Neural crest cell (in vitro differentiated cells): ENCODE data around the gene PLVAP. TPM values are rescaled to one million over a fixed set of nuclear protein-coding genes. Genes with fewer than 3 reads are reported as not detected.

ENCODE experiments used
- DNase-seq: peaks from one replicate; pipeline ENCODE4 v3.0.0; 2021; ENCODE audit warnings: low read depth, mixed read lengths, low spot score
- H3K27ac Mint-ChIP-seq: one replicate; pipeline ENCODE4 v1.8.0; 2021; ENCODE audit warnings: mild to moderate bottlenecking, mixed read lengths; ENCODE audit not compliant: unreplicated experiment
- H3K27me3 Mint-ChIP-seq: 2 replicates; pipeline ENCODE4 v1.8.0; 2021; ENCODE audit warnings: low read depth, mild to moderate bottlenecking, mixed read lengths
- H3K36me3 Mint-ChIP-seq: 2 replicates; pipeline ENCODE4 v1.8.0; 2021; ENCODE audit warnings: low read depth, mild to moderate bottlenecking, mixed read lengths
- H3K4me1 Mint-ChIP-seq: 2 replicates; pipeline ENCODE4 v1.8.0; 2021; ENCODE audit warnings: mixed read lengths
- H3K4me3 Mint-ChIP-seq: one replicate; pipeline ENCODE4 v1.8.0; 2021; ENCODE audit warnings: mild to moderate bottlenecking, mixed read lengths
- H3K9me3 Mint-ChIP-seq: 2 replicates; pipeline ENCODE4 v1.8.0; 2021; ENCODE audit warnings: mixed read lengths
- total RNA-seq: library from RNA; stranded (reverse); gene quantifications from 2 replicates; pipeline ENCODE4 v1.2.1, GENCODE V29; 2021
- TF ChIP-seq, protein P1 (sequence below): fragments of 200-600 bp; sonication (generic); conservative IDR thresholded peaks from 2 replicates; pipeline ENCODE4 v1.5.0; 2021; ENCODE audit warnings: antibody characterized with exemption, mild to moderate bottlenecking

The PLVAP gene
- total RNA-seq, 1 donor from 2014 or later, result 1.8 TPM

DNA sequence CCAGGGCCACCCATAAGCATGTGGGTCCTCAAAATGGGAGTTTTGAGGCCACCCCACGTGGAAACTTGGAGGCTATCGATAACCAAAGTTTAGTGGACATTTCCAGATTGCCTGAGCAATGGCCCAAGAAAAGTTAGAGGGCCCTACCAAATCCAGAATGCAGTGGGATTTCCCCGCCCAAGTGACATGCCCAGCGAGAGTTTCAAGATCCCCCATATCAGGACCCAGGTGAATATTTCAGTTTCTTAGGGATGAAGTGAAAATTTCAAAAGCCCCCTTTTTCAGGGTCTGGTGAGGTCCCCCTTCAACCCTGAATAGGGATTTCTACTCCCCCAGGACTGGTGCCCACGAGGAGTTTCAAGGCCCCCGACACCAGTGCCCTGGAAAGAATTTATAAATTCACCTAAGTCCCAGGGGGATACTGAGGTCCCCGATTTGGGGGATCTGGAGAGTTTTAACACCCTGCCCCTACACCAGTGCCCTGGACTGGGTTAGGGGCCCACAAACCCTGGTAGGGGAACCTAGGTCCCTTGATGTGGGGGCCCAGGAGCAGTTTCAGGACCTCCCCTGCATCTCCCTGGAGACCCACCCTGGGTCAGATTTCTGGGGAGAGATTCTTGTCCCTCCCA is 27.6 kb upstream of the PLVAP start:
- Mint-ChIP-seq H3K4me1 (peaks cover 26% of the 10 kb centered on the region), H3K4me3 (no peak overlapping the region), H3K27ac (no peak overlapping the region), H3K27me3 (no peaks in the 10 kb centered on the region), H3K36me3 (no peaks in the 10 kb centered on the region), H3K9me3 (no peaks in the 10 kb centered on the region)
- no peak for DNase-seq
- TF ChIP-seq, protein P1, sequence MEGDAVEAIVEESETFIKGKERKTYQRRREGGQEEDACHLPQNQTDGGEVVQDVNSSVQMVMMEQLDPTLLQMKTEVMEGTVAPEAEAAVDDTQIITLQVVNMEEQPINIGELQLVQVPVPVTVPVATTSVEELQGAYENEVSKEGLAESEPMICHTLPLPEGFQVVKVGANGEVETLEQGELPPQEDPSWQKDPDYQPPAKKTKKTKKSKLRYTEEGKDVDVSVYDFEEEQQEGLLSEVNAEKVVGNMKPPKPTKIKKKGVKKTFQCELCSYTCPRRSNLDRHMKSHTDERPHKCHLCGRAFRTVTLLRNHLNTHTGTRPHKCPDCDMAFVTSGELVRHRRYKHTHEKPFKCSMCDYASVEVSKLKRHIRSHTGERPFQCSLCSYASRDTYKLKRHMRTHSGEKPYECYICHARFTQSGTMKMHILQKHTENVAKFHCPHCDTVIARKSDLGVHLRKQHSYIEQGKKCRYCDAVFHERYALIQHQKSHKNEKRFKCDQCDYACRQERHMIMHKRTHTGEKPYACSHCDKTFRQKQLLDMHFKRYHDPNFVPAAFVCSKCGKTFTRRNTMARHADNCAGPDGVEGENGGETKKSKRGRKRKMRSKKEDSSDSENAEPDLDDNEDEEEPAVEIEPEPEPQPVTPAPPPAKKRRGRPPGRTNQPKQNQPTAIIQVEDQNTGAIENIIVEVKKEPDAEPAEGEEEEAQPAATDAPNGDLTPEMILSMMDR, result no peak

DNA sequence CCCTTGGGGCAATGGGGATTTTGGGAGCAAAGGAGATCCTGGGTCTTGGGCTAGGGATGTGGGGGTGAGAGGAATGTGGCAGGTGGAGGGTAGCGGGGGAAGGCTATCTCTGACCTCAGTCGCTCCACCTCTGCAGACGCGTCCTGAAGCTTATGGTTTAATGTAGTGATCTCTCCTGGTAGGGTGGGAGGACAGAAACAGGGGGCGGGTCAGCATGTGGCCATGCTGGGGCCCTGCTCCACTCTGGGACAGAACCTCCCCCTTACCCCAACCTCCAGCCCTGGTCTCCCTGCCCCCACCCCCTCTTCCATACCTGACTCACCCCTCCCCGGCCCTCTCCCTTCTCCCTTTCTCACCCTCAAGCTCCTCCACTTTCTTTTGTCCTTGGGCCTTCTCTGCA is 26.9 kb upstream of the PLVAP start:
- TF ChIP-seq, protein P1, result no peak
- no peak overlapping the region for H3K27ac Mint-ChIP-seq
- H3K27me3 Mint-ChIP-seq, result no peaks in the 10 kb centered on the region
- DNase-seq, result no peak
- H3K4me3 Mint-ChIP-seq, result no peak overlapping the region
- no peaks in the 10 kb centered on the region for H3K36me3 Mint-ChIP-seq
- peaks cover 26% of the 10 kb centered on the region for H3K4me1 Mint-ChIP-seq
- H3K9me3 Mint-ChIP-seq, result no peaks in the 10 kb centered on the region

DNA sequence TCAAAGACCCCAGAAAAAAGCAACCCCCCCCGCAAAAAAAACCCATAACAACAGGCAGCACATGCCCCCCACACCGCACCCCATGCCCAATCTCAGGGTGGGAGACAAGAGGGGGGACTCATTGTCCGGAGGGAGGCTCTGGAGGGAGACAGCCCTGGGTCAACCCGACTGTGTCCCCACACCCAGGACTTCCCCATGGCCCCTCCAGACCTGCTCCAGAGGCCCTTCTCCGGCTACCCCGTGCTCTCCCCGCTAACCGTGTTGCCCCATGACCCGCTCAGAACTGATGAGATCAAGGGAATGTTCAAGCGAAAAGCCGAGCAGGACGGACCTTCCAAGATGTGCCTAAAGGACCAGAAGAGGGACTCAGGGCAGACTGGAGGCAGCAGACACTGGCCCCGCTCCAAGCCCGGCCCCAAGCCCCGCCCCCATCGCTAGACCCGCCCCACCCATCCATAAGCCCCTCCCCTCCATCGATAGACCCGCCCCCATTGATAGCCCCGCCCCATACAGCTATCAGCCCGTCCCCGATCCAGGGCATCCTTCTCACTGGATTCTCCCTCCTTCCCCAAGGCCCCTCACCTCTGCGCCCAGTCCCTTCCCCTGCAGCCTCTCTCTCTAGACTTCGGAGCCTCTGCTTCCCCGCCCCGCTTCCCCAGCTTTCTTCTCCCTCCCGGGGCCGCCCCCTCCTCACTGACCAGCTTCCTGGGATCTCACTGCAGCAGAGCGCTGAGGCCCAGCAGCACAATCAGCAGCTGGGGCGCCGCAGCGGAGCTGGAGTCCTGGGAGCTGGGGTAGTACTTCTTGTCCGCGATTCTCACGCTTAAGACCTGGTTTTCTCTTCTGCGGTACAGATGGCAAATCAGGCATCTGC is 26.1 kb upstream of the PLVAP start:
- Mint-ChIP-seq H3K9me3 (no peaks in the 10 kb centered on the region), H3K4me1 (peaks cover 26% of the 10 kb centered on the region), H3K27me3 (no peaks in the 10 kb centered on the region), H3K4me3 (peak overlapping the region; percentile 79), H3K36me3 (no peaks in the 10 kb centered on the region), H3K27ac (no peak overlapping the region)
- DNase-seq, result peak; percentile 57
- TF ChIP-seq, protein P1, result no peak

DNA sequence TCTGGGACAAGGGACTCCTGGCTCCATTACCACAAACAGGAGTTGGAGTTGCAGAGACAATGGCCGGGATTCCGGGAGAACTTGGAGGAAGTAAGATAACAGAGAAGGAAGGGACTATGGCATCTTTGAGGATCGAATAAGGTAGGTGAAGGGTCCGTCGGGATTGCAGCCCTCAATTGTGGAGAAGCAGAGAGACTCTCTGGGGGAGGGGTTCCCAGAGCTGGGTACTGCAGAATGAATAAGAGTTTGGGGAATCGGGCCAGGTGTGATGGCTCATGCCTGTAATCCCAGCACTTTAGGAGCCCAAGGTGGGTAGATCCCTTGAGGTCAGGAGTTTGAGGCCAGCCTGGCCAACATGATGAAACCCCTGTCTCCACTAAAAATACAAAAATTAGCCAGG is 24.5 kb upstream of the PLVAP start:
- H3K36me3 Mint-ChIP-seq, result no peaks in the 10 kb centered on the region
- H3K4me3 Mint-ChIP-seq, result no peak overlapping the region
- TF ChIP-seq, protein P1, result no peak
- peaks cover 14% of the 10 kb centered on the region for H3K4me1 Mint-ChIP-seq
- DNase-seq, result no peak
- no peak overlapping the region for H3K27ac Mint-ChIP-seq
- no peaks in the 10 kb centered on the region for H3K27me3 Mint-ChIP-seq
- H3K9me3 Mint-ChIP-seq, result no peaks in the 10 kb centered on the region

DNA sequence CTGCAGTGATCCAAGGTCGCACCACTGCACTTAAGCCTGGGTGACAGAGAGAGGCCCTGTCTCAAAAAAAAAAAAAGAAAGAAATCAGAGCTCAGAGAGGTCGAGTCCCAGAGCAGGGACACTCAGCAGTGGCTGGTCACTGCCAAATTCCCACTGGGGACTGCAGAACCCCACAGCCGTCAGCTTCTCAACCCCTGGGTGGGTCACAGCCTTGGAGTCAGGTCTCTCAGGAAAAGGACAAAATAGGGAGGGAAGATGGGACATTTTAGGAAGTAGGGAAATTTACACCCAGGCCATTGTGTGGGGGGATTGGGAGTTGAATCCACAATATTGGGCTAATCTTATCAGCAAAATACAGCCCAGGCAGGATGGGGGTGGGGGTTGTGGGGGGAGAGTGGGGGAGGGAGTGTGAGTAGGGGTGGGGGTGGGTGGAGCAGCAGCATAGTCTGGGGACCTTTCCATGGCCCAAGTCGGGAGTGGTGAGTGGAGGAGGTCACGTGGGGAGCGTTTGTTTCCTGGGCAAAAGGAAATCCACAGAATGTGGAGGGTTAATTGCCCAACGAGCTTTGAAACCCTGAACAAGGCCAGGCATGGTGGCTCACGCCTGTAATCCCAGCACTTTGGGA is 21.9 kb upstream of the PLVAP start:
- TF ChIP-seq, protein P1, result no peak
- Mint-ChIP-seq H3K36me3 (no peaks in the 10 kb centered on the region), H3K27me3 (no peaks in the 10 kb centered on the region), H3K4me1 (peaks cover 14% of the 10 kb centered on the region), H3K4me3 (no peak overlapping the region), H3K9me3 (no peaks in the 10 kb centered on the region), H3K27ac (no peak overlapping the region)
- no peak for DNase-seq
